ENCODE results near the gene HDGFL3.

Gene HDGFL3

GRCh38 chr15:83108266-83109219 lies 99.1 kb downstream of the HDGFL3 start:
- DNase-seq, result peak; percentile 30
- peak overlapping the region; percentile 46 for H3K4me3 ChIP-seq (ENCODE audit: low read depth, low read length)
- H3K9me3 ChIP-seq, result no peaks in the 10 kb centered on the region; the same call in 1 of the 2 replicates

GRCh38 chr15:83107841-83108181 lies 99.8 kb downstream of the HDGFL3 start:
- Histone ChIP-seq H3K27me3 (peaks cover 20% of the 10 kb centered on the region), H3K4me1 (no peaks in the 10 kb centered on the region), H3K9me3 (no peaks in the 10 kb centered on the region; the same call in 1 of the 2 replicates), H3K36me3 (no peaks in the 10 kb centered on the region), H3K4me3 (ENCODE audit: low read depth, low read length) (peak overlapping the region; percentile 46)
- TF ChIP-seq CTCF (IDR thresholded peaks at IDR 0.05; ENCODE audit: low read depth, low read length), result no peak
- DNase-seq, result no peak

More at GRCh38 chr15:83108266-83109219, 99.1 kb downstream of the HDGFL3 start:
- Histone ChIP-seq H3K4me1 (no peaks in the 10 kb centered on the region), H3K27me3 (peaks cover 20% of the 10 kb centered on the region), H3K36me3 (no peaks in the 10 kb centered on the region)
- no peak for TF ChIP-seq CTCF (IDR thresholded peaks at IDR 0.05; ENCODE audit: low read depth, low read length)

GRCh38 chr15:83106994-83107840 lies 100.4 kb downstream of the HDGFL3 start, which contains the start of gene TM6SF1:
Gene TM6SF1 (plus strand): TSS chr15:83107645. CDS start chr15:83107681, 36 bp downstream.
- TF ChIP-seq CTCF (IDR thresholded peaks at IDR 0.05; ENCODE audit: low read depth, low read length), result no peak
- Histone ChIP-seq H3K9me3 (no peaks in the 10 kb centered on the region; the same call in 1 of the 2 replicates), H3K27me3 (peaks cover 20% of the 10 kb centered on the region), H3K4me3 (ENCODE audit: low read depth, low read length) (peak within 1 kb of the TSS; percentile 46), H3K36me3 (no peaks in the 10 kb centered on the region), H3K4me1 (no peaks in the 10 kb centered on the region)
- peak; percentile 36 for DNase-seq

GRCh38 chr15:83105440-83105839 lies 102.2 kb downstream of the HDGFL3 start:
- Histone ChIP-seq H3K9me3 (no peaks in the 10 kb centered on the region; the same call in 1 of the 2 replicates), H3K27me3 (peaks cover 20% of the 10 kb centered on the region), H3K4me3 (ENCODE audit: low read depth, low read length) (no peak overlapping the region), H3K4me1 (no peaks in the 10 kb centered on the region), H3K36me3 (no peaks in the 10 kb centered on the region)
- DNase-seq, result no peak
- TF ChIP-seq CTCF (IDR thresholded peaks at IDR 0.05; ENCODE audit: low read depth, low read length), result no peak

- TF ChIP-seq CTCF (IDR thresholded peaks at IDR 0.05; ENCODE audit: low read depth, low read length), result no peak
- peaks cover 20% of the 10 kb centered on the region for H3K27me3 ChIP-seq
- H3K9me3 ChIP-seq, result no peaks in the 10 kb centered on the region; the same call in 1 of the 2 replicates
- H3K36me3 ChIP-seq, result no peaks in the 10 kb centered on the region
- H3K4me1 ChIP-seq, result no peaks in the 10 kb centered on the region
- no peak for DNase-seq
- H3K4me3 ChIP-seq (ENCODE audit: low read depth, low read length), result no peak overlapping the region
These were observed 103.5 kb downstream of the HDGFL3 start for GRCh38 chr15:83104141-83104540.

Data from BE2C (cell line).